Stimulated activated naive CD8-positive, alpha-beta T cell treated with anti-CD3 and anti-CD28 coated beads, Interleukin-15, Interleukin-2, amounts not matched to agents 100 ng/mL and 50 ng/mL, for 24 hours (primary cell): Measurements from ENCODE around the gene C22orf42.

Experiments
- H3K27ac Mint-ChIP-seq: one replicate; pipeline ENCODE4 v1.8.0; 2021; ENCODE audit warnings: mild to moderate bottlenecking, mixed read lengths
- H3K27me3 Mint-ChIP-seq: one replicate; pipeline ENCODE4 v1.8.0; 2021; ENCODE audit warnings: mixed read lengths
- H3K36me3 Mint-ChIP-seq: one replicate; pipeline ENCODE4 v1.8.0; 2021; ENCODE audit warnings: low read depth, mixed read lengths
- H3K4me1 Mint-ChIP-seq: one replicate; pipeline ENCODE4 v1.8.0; 2021; ENCODE audit warnings: low read depth, mixed read lengths
- H3K4me3 Mint-ChIP-seq: one replicate; pipeline ENCODE4 v1.8.0; 2021; ENCODE audit warnings: mild to moderate bottlenecking, mixed read lengths
- H3K9me3 Mint-ChIP-seq: one replicate; pipeline ENCODE4 v1.8.0; 2021; ENCODE audit warnings: mixed read lengths

C22orf42 gene

GRCh38 chr22:32158712-32159533 lies at the start of gene C22orf42:
TSS of gene C22orf42 (minus strand) at chr22:32159303. CDS start at chr22:32159215, 88 bp downstream.
- H3K27ac Mint-ChIP-seq = no peak within 1 kb of the TSS
- no peaks in the 10 kb centered on the region for H3K36me3 Mint-ChIP-seq
- peaks cover 15% of the 10 kb centered on the region for H3K27me3 Mint-ChIP-seq
- H3K4me1 Mint-ChIP-seq = no peaks in the 10 kb centered on the region
- H3K4me3 Mint-ChIP-seq = no peak within 1 kb of the TSS
- H3K9me3 Mint-ChIP-seq = no peaks in the 10 kb centered on the region

- H3K4me1 Mint-ChIP-seq = no peaks in the 10 kb centered on the region
- H3K36me3 Mint-ChIP-seq = no peaks in the 10 kb centered on the region
- H3K27me3 Mint-ChIP-seq = peaks cover 9% of the 10 kb centered on the region
- no peaks in the 10 kb centered on the region for H3K9me3 Mint-ChIP-seq
- H3K27ac Mint-ChIP-seq = no peak overlapping the region
- H3K4me3 Mint-ChIP-seq = no peak overlapping the region
Observed at GRCh38 chr22:32208681-32209080, 49.6 kb upstream of the C22orf42 start.

- Mint-ChIP-seq H3K27me3 (peaks cover 9% of the 10 kb centered on the region), H3K4me3 (no peak overlapping the region), H3K36me3 (no peaks in the 10 kb centered on the region), H3K27ac (no peak overlapping the region), H3K4me1 (peaks cover 2% of the 10 kb centered on the region), H3K9me3 (no peaks in the 10 kb centered on the region)
Observed at GRCh38 chr22:32207971-32208480, 48.9 kb upstream of the C22orf42 start.

DNA sequence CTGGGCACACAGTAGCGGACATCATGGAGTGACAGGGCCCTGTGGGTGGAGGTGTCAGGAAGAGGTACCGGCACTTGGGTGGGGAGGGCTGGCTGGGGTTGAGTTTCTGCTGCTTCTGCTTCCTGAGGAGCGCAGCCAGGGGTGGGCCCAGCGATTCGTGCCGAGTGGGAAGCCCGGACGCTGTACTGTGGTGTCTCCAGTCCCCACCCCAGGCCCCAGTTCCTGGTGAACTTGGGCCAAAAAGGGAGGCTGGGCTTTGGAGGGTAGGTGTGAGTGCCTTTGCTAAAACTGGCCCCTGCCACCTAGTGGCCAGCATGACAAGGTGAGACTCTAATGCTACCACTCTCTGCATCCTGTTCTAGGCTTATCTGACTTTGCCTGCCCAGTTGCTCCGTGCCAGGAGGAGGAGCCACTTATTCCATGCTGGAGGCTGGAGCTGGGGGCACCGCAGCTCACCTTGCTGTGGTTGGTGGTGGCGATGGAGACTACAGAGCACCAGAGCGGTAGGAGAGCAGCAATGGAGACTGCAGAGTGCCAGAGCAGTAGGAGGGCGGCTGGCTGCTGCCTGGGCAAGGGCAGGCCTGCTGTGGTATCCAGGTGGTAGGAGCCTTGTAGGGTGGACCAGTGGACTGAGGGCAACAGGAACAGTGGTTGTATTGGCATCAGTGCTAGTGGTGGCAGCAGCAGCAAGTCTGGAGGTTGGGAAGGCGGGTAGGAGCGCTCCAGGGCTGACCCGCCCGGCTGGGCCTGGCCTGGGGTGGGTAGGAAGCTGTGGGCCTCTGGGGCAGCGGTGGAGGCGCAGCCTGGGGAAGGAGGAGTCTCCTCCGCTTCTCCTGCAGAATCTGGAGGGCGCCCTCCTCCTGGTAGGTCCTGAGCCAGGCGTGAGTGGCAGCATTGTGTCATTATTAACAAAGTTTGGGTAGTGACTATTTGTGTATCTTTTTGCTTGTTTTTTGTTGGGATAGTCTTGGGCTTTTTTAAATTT lies 48.0 kb upstream of the C22orf42 start:
- Mint-ChIP-seq H3K4me1 (peaks cover 7% of the 10 kb centered on the region), H3K27me3 (peaks cover 9% of the 10 kb centered on the region), H3K36me3 (no peaks in the 10 kb centered on the region), H3K9me3 (no peaks in the 10 kb centered on the region), H3K27ac (no peak overlapping the region), H3K4me3 (no peak overlapping the region)

DNA sequence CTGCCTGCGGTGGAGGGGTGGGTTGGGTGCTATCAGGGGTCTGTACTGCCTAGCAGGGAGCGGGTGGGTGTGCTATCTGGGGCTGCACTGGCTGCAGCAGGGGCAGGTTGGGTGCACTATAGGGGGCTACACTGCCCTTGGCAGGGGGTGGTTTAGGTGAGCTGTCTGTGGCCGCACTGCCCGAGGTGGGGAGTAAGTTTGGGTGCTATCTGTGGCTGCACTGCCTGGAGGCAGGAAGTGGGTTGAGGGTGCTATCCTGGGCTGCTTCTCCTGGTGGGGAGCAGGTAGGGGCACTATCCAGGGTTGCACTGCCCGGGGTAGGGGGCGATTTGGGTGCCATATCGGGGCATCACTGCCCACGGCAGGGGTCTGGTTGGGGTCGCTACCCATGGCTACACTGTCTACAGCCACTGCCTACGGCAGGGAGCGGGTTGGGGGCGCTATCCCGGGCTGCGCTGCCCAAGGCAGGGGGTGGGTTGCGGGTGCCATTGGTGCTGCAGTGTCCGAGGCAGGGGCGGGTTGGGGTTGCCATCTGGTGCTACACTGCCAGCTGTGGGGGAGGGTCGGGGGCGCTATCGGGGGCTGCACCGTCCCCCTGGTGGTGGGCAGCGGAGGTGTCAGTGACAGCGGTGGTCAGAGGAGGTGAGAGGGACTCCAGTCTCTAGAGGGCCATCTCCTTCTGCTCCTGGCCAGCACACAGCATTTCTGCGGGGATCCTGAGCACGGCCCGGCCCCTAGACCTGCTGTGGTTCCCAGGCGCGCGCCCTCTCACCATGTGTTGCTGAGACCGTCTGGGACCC lies 47.1 kb upstream of the C22orf42 start:
- Mint-ChIP-seq H3K4me1 (peaks cover 8% of the 10 kb centered on the region), H3K36me3 (no peaks in the 10 kb centered on the region), H3K9me3 (no peaks in the 10 kb centered on the region), H3K27ac (no peak overlapping the region), H3K4me3 (no peak overlapping the region), H3K27me3 (peaks cover 9% of the 10 kb centered on the region)

- Mint-ChIP-seq H3K27ac (no peak within 1 kb of the TSS), H3K9me3 (no peaks in the 10 kb centered on the region), H3K36me3 (no peaks in the 10 kb centered on the region), H3K4me3 (peak within 1 kb of the TSS; percentile 41), H3K27me3 (peaks cover 9% of the 10 kb centered on the region), H3K4me1 (peaks cover 13% of the 10 kb centered on the region)
Observed at GRCh38 chr22:32204856-32205722, 46.0 kb upstream of the C22orf42 start, which contains the start of gene RFPL2. TSS of gene RFPL2 (minus strand) at chr22:32205073. CDS start at chr22:32202451, 2,622 bp downstream.

GRCh38 chr22:32204040-32204855 lies 45.1 kb upstream of the C22orf42 start:
- no peaks in the 10 kb centered on the region for H3K36me3 Mint-ChIP-seq
- peak overlapping the region; percentile 37 for H3K4me3 Mint-ChIP-seq
- peaks cover 13% of the 10 kb centered on the region for H3K4me1 Mint-ChIP-seq
- H3K27ac Mint-ChIP-seq = no peak overlapping the region
- H3K27me3 Mint-ChIP-seq = peaks cover 9% of the 10 kb centered on the region
- H3K9me3 Mint-ChIP-seq = no peaks in the 10 kb centered on the region

GRCh38 chr22:32203181-32204039 lies 44.3 kb upstream of the C22orf42 start:
- H3K4me3 Mint-ChIP-seq = no peak overlapping the region

GRCh38 chr22:32202539-32203180 lies 43.6 kb upstream of the C22orf42 start:
- H3K27ac Mint-ChIP-seq = no peak overlapping the region
- no peaks in the 10 kb centered on the region for H3K9me3 Mint-ChIP-seq
- peaks cover 9% of the 10 kb centered on the region for H3K27me3 Mint-ChIP-seq
- no peak overlapping the region for H3K4me3 Mint-ChIP-seq
- peaks cover 13% of the 10 kb centered on the region for H3K4me1 Mint-ChIP-seq
- H3K36me3 Mint-ChIP-seq = no peaks in the 10 kb centered on the region

More at GRCh38 chr22:32203181-32204039, 44.3 kb upstream of the C22orf42 start:
- Mint-ChIP-seq H3K27me3 (peaks cover 9% of the 10 kb centered on the region), H3K36me3 (no peaks in the 10 kb centered on the region), H3K9me3 (no peaks in the 10 kb centered on the region), H3K27ac (no peak overlapping the region), H3K4me1 (peaks cover 13% of the 10 kb centered on the region)

DNA sequence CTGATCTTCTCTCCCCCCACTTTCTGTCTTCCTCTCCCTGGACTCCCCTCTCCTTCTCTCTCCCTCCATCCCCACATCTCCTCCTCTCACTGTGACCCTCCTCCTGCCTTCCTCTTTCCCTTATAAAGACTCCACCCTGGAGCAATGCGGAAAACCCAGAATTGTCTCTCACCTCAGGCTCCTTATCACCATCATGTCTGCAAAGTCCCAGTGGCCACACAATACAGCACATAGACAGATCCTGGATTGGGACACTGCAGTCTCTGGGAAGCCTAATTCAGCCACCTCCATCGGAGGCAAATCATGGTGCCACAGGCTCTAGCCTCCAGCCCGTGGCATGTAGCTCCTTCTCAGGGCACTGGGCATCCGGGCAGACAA lies 43.0 kb upstream of the C22orf42 start:
- Mint-ChIP-seq H3K27ac (no peak overlapping the region), H3K27me3 (peaks cover 9% of the 10 kb centered on the region), H3K4me1 (peaks cover 13% of the 10 kb centered on the region), H3K9me3 (no peaks in the 10 kb centered on the region), H3K4me3 (no peak overlapping the region), H3K36me3 (no peaks in the 10 kb centered on the region)

- peaks cover 19% of the 10 kb centered on the region for H3K27me3 Mint-ChIP-seq
- no peak overlapping the region for H3K4me3 Mint-ChIP-seq
Observed at GRCh38 chr22:32200752-32201151, 41.6 kb upstream of the C22orf42 start.

DNA sequence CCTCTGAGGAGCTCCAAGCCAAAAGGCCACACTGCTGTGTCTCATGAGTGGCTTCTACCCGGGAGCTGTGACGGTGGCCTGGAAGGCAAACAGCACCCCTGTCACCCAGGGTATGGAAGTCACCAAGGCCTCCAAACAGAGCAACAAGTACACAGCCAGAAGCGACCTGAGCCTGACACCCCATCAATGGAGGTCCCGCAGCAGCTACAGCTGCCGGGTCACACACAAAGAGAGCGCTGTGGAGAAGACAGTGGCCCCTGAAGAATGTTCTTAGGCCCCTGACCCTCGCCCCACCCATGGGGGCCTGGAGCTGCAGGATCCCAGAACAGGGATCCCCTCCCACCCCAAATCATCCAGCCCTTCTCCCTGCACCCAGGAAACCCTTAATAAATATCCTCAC lies 40.9 kb upstream of the C22orf42 start:
- Mint-ChIP-seq H3K36me3 (no peaks in the 10 kb centered on the region), H3K9me3 (no peaks in the 10 kb centered on the region), H3K27me3 (peaks cover 19% of the 10 kb centered on the region), H3K4me1 (peaks cover 13% of the 10 kb centered on the region), H3K27ac (no peak overlapping the region), H3K4me3 (no peak overlapping the region)

More at GRCh38 chr22:32200752-32201151, 41.6 kb upstream of the C22orf42 start:
- no peaks in the 10 kb centered on the region for H3K9me3 Mint-ChIP-seq
- H3K36me3 Mint-ChIP-seq = no peaks in the 10 kb centered on the region
- H3K4me1 Mint-ChIP-seq = peaks cover 13% of the 10 kb centered on the region
- H3K27ac Mint-ChIP-seq = no peak overlapping the region
